Measurements from ENCODE around the gene ASPA. TPM values are rescaled to one million over a fixed set of nuclear protein-coding genes. Genes with fewer than 3 reads are reported as not detected.

ASPA gene
- total and polyA plus RNA-seq, 2 of the 13 experiments (the other 11 are each of a cell fraction or from before 2014, with no cell fraction given): not detected

DNA sequence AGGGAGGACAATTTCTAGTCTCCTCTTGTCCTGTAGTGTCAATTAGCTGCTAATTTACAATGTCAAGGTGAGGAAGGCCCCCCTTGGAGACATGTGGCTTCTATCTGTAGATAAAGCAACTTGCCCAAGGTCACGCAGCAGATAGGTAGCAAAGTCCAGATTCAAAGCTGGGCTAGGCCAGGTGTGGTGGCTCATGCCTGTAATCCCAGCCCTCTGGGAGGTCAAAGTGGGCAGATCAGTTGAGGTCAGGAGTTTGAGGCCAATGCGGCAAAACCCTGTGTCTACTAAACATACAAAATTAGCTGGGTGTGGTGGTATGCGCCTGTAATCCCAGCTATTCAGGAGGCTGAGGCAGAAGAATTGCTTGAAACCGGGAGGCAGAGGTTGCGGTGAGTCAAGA, 70.7 kb downstream of the ASPA start (continued):
- TF ChIP-seq, protein P1, sequence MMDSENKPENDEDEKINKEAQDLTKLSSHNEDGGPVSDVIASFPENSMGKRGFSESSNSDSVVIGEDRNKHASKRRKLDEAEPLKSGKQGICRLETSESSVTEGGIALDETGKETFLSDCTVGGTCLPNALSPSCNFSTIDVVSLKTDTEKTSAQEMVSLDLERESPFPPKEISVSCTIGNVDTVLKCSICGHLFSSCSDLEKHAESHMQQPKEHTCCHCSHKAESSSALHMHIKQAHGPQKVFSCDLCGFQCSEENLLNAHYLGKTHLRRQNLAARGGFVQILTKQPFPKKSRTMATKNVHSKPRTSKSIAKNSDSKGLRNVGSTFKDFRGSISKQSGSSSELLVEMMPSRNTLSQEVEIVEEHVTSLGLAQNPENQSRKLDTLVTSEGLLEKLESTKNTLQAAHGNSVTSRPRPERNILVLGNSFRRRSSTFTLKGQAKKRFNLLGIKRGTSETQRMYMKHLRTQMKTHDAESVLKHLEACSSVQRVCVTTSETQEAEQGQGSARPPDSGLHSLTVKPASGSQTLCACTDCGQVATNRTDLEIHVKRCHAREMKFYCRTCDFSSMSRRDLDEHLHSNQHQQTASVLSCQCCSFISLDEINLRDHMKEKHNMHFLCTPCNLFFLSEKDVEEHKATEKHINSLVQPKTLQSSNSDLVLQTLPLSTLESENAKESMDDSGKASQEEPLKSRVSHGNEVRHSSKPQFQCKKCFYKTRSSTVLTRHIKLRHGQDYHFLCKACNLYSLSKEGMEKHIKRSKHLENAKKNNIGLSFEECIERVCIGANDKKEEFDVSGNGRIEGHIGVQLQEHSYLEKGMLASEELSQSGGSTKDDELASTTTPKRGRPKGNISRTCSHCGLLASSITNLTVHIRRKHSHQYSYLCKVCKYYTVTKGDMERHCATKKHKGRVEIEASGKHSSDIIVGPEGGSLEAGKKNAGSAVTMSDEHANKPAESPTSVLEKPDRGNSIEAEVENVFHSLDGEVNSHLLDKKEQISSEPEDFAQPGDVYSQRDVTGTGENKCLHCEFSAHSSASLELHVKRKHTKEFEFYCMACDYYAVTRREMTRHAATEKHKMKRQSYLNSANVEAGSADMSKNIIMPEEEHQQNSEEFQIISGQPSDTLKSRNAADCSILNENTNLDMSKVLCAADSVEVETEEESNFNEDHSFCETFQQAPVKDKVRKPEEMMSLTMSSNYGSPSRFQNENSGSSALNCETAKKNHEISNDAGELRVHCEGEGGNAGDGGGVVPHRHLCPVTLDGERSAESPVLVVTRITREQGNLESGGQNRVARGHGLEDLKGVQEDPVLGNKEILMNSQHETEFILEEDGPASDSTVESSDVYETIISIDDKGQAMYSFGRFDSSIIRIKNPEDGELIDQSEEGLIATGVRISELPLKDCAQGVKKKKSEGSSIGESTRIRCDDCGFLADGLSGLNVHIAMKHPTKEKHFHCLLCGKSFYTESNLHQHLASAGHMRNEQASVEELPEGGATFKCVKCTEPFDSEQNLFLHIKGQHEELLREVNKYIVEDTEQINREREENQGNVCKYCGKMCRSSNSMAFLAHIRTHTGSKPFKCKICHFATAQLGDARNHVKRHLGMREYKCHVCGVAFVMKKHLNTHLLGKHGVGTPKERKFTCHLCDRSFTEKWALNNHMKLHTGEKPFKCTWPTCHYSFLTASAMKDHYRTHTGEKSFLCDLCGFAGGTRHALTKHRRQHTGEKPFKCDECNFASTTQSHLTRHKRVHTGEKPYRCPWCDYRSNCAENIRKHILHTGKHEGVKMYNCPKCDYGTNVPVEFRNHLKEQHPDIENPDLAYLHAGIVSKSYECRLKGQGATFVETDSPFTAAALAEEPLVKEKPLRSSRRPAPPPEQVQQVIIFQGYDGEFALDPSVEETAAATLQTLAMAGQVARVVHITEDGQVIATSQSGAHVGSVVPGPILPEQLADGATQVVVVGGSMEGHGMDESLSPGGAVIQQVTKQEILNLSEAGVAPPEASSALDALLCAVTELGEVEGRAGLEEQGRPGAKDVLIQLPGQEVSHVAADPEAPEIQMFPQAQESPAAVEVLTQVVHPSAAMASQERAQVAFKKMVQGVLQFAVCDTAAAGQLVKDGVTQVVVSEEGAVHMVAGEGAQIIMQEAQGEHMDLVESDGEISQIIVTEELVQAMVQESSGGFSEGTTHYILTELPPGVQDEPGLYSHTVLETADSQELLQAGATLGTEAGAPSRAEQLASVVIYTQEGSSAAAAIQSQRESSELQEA (CRISPR knock-in tag; IDR thresholded peaks at IDR 0.05; ENCODE audit: not compliant biosample characterization): no peak
- no peak for TF ChIP-seq ZNF564 (CRISPR knock-in tag; IDR thresholded peaks at IDR 0.05)
- TF ChIP-seq PRPF4 (IDR thresholded peaks at IDR 0.05; ENCODE audit: low read depth, low read length, poor library complexity, severe bottlenecking): no peak
- no peak for TF ChIP-seq RARG (CRISPR knock-in tag; IDR thresholded peaks at IDR 0.05; ENCODE audit: low read depth)
- TF ChIP-seq ZNF274 (CRISPR knock-in tag; IDR thresholded peaks at IDR 0.05): no peak
- TF ChIP-seq SIN3A (IDR thresholded peaks at IDR 0.05; ENCODE audit: borderline replicate concordance, low read depth, low read length): no peak
- TF ChIP-seq ZNF530 (CRISPR knock-in tag; IDR thresholded peaks at IDR 0.05; ENCODE audit: low read depth): no peak
- TF ChIP-seq ZNF180 (CRISPR knock-in tag; IDR thresholded peaks at IDR 0.05; ENCODE audit: borderline replicate concordance, low read depth): no peak
- TF ChIP-seq NFYC (CRISPR knock-in tag; IDR thresholded peaks at IDR 0.05): no peak
- TF ChIP-seq MZF1 (CRISPR knock-in tag; IDR thresholded peaks at IDR 0.05; ENCODE audit: borderline replicate concordance): no peak
- no peak for TF ChIP-seq HOXD1 (CRISPR knock-in tag; IDR thresholded peaks at IDR 0.05)
- TF ChIP-seq ZNF350 (CRISPR knock-in tag; IDR thresholded peaks at IDR 0.05; ENCODE audit: borderline replicate concordance, low read depth): peak; percentile 61; the same call in 1 of the 2 replicates
- no peak for TF ChIP-seq ZNF230 (CRISPR knock-in tag; IDR thresholded peaks at IDR 0.05)
- TF ChIP-seq ZNF331 (CRISPR knock-in tag; IDR thresholded peaks at IDR 0.05): peak; percentile 25; the same call in 1 of the 2 replicates
- no peak for TF ChIP-seq KLF16 (CRISPR knock-in tag; IDR thresholded peaks at IDR 0.05)
- no peak for TF ChIP-seq ZZZ3 (CRISPR knock-in tag; IDR thresholded peaks at IDR 0.05; ENCODE audit: borderline replicate concordance)
- TF ChIP-seq ZNF777 (CRISPR knock-in tag; IDR thresholded peaks at IDR 0.05): no peak
- no peak for TF ChIP-seq YEATS4 (CRISPR knock-in tag; IDR thresholded peaks at IDR 0.05; ENCODE audit: borderline replicate concordance)
- no peak for TF ChIP-seq TOE1 (CRISPR knock-in tag; IDR thresholded peaks at IDR 0.05)
- TF ChIP-seq FOSL2 (CRISPR knock-in tag; IDR thresholded peaks at IDR 0.05): no peak
- no peak for TF ChIP-seq ZSCAN20 (CRISPR knock-in tag; IDR thresholded peaks at IDR 0.05; ENCODE audit: borderline replicate concordance)
- TF ChIP-seq ATAD3A (CRISPR knock-in tag; IDR thresholded peaks at IDR 0.05): no peak
- no peak for TF ChIP-seq JARID2 (CRISPR knock-in tag; IDR thresholded peaks at IDR 0.05; ENCODE audit: insufficient replicate concordance)
- TF ChIP-seq ZNF264 (CRISPR knock-in tag; IDR thresholded peaks at IDR 0.05): peak; percentile 80; the same call in 1 of the 2 replicates
- no peak for TF ChIP-seq MED8 (CRISPR knock-in tag; IDR thresholded peaks at IDR 0.05; ENCODE audit: insufficient replicate concordance)
- TF ChIP-seq ZNF501 (CRISPR knock-in tag; IDR thresholded peaks at IDR 0.05): no peak
